Retina (tissue), 1 donor: Measurements from ENCODE around the gene PPP1R12A.
"Not testable (repeated sequence)": the region's sequence is repeated elsewhere in the genome, so short reads cannot be mapped to it uniquely, and the experiment has no call there.

Source experiments
- DNase-seq: peaks from one replicate; pipeline ENCODE4 v3.0.0-alpha.2; 2016

The PPP1R12A gene

GRCh38 chr12:79891506-79892162 lies 43.3 kb downstream of the PPP1R12A start:
- DNase-seq: no peak

GRCh38 chr12:79887890-79888289 lies 47.0 kb downstream of the PPP1R12A start:
- no peak for DNase-seq

GRCh38 chr12:79886917-79887519 lies 47.9 kb downstream of the PPP1R12A start:
- DNase-seq: no peak

DNA sequence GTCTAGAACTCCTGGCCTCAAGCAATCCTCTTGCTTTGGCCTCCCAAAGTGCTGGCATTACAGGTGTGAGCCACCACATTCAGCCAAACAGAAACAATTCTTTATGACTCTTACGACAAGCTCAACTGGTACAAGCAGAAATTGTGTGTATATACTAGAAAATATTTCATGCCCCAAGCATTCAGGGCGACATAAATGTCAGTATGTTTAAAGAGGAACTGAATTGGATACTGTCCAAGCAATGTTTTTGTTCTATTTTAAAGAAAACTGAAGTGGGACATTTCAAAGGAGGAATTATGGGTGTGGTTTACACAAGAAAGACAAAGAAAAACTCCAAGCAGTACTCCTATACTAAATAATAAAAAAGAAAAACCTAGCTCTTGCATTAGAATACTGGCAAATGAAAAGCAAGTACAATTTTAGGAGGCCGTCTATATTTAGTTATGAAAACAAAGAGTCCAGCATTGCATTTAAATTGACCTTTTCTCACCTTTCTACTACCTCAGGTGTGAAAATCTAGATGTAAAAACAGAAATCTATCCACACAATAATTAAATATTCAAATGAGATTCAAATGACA lies 48.9 kb downstream of the PPP1R12A start:
- no peak for DNase-seq

DNA sequence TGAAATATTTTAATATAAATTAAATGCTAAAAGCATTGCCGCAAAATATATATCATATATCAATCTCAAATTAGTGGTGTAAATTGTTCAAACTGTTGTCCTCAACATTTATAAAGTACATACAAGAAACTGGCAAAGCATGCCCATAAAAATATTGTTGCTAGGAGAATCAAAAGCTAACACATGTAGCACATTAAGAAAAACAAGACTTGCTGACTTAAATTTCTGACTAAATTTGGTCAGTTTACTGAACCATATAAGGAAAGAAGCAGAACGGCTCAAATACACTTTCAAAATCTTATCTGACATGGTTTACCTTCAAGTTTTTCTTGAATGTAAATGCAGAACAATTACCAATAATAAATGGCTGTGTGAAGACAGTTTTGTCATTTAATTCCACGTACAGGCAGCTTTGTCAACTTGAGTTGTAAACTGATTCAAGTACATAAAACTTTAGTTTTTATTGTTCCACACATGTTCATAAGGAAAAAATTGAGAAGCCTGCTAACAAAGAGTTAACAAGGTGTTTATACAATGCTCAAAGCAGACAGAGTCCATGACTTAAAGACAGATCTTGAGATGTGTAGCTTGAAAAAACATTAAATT lies 50.4 kb downstream of the PPP1R12A start:
- DNase-seq: no peak

GRCh38 chr12:79883216-79883615 lies 51.7 kb downstream of the PPP1R12A start:
- DNase-seq: no peak

DNA sequence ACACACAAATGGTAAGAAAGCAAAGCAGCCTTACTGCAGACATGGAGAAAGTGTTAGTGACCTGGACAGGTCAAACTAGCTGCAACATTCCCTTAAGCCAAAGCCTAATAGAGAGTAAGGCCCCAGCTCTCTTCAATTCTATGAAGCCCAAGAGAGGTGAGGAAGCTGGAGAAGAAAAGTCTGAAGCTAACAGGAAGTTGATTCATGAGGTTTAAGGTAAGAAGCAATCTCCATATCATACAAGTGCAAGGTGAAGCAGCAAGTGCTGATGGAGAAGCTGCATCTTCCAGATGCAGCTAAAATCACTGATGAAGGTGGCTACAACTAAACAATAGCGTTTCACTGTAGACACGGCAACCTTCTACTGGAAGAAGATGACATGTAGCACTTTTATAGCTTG lies 53.5 kb downstream of the PPP1R12A start:
- no peak for DNase-seq

DNA sequence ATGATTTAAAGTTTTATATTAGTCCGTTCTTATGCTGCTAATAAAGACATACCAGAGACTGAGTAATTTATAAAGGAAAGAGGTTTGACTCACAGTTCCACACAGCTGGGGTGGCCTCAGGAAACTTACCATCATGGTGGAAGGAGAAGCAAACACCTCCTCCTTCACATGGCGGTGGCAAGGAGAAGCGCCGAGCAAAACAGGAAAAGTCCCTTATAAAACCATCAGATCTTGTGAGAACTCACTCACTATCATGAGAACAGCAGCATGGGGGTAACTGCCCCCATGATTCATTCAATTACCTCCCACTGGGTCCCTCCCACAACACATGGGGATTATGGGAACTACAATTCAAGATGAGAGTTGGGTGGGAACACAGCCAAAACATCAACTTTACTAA lies 56.4 kb downstream of the PPP1R12A start:
- DNase-seq: not testable (repeated sequence)

GRCh38 chr12:79877246-79877645 lies 57.7 kb downstream of the PPP1R12A start:
- DNase-seq: no peak

GRCh38 chr12:79874665-79875064 lies 60.2 kb downstream of the PPP1R12A start:
- DNase-seq: no peak

- DNase-seq: no peak
Observed at GRCh38 chr12:79873201-79873600, 61.7 kb downstream of the PPP1R12A start.

GRCh38 chr12:79871621-79872020 lies 63.3 kb downstream of the PPP1R12A start:
- DNase-seq: no peak

- DNase-seq: no peak
Observed at GRCh38 chr12:79870916-79871315, 64.0 kb downstream of the PPP1R12A start.

DNA sequence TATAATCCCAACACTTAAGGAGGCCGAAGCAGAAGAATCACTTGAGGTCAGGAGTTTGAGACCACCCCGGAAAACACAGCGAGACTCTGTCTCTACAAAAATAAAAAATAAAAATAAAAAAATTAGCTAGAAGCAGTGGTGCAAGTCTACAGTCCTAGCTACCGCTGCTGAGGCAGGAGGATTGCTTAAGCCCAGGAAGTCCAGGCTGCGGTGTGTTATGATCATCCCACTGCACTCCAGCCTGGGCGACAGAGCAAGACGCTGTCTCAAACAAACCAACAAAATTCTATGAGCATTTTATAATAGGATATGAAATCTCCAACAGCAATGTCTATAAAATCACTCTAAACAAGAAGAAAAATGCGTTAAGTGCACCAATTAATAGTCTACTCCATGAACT lies 75.3 kb downstream of the PPP1R12A start:
- no peak for DNase-seq

- DNase-seq: no peak
Observed at GRCh38 chr12:79858518-79858917, 76.4 kb downstream of the PPP1R12A start.

GRCh38 chr12:79857675-79858074 lies 77.2 kb downstream of the PPP1R12A start:
- DNase-seq: no peak

DNA sequence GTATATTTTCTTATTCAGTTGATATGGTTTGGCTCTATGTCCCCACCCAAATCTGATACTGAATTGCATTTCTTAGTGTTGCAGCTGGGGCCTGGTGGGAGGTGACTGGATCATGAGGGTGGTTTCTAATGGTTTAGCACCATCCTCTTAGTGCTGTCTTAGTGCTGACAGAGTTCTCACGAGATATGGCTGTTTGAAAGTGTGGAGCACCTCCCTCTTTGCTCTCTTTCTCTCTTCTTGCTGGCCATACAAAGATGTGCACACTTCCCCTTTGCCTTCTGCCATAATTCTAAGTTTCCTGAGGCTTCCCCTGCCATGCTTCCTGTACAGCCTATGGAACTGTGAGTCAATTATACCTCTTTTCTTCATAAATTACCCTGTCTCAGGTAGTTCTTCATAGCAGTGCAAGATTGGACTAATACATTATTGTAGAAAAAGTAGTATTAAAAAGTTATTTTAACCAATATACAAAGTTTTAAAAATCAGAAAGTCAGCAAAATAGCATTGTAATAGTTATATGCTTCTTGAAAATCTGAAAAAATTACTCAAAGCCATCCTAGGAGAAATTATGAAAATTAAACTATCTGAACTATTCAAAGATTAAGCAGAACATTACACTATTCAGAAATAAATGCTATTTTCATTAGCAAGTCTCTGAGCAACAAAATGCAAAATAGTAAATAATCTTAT lies 84.1 kb downstream of the PPP1R12A start:
- DNase-seq: no peak

GRCh38 chr12:79848339-79848738 lies 86.6 kb downstream of the PPP1R12A start:
- no peak for DNase-seq

DNA sequence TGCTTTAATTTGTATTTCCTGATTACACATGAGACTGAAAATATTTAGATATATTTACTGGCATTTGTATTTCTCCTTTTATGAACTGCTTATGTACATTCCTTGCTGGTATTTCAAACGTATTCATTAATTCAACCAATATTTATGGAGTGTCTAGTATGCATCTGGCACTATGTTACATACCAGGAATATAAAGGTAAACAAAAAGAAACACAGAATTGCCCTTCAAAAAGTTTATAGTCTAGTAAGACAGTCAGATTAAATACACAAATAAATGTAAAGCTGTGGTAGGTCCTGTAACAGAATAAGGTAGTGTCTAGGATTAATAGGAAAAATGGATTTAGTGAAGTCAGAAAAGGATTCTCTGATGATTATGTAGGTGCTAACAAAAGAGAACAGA lies 87.5 kb downstream of the PPP1R12A start:
- DNase-seq: no peak

- DNase-seq: no peak
Observed at GRCh38 chr12:79844693-79845092, 90.2 kb downstream of the PPP1R12A start.

DNA sequence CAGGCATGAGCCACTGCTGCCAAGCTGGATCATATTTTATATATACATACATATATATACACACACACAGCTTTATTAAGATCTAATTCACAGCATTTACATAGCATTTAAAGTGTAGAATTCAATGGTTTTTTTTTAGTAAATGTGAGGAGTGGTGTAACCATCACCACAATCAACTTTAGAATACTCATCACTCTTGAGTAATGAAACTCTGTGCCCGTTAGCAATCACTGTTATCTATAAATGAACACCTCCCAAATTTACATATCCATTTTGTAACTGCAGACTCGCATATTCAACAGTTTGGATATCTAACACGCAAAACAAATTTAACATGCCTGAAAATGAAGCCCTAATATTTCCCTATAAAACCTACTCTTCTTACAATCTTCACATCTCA lies 90.9 kb downstream of the PPP1R12A start:
- no peak for DNase-seq

- no peak for DNase-seq
Observed at GRCh38 chr12:79842630-79843029, 92.3 kb downstream of the PPP1R12A start.

GRCh38 chr12:79841878-79842265 lies 93.0 kb downstream of the PPP1R12A start:
- DNase-seq: no peak
